Peyer's patch (tissue), 4 donors: ENCODE results near the gene TRERF1.

Source experiments
- POLR2A ChIP-seq, 2 donors: fragments of 450-650 bp; IDR thresholded peaks; one replicate each; pipeline ENCODE4 v1.5.1; 2017; ENCODE audit warnings: antibody characterized with exemption in 2 of 2, mild to moderate bottlenecking in 2 of 2, moderate library complexity in 2 of 2
- TF ChIP-seq, protein P1 (sequence below), 6 experiments: fragments of 450-650 bp in 4 of 6; fragments of 200-600 bp in 2 of 6; sonication (generic) in 1 of 6; IDR thresholded peaks; one replicate each; pipeline ENCODE4 v1.5.1; 2017 to 2019; ENCODE audit warnings: antibody characterized with exemption in 6 of 6, mild to moderate bottlenecking in 3 of 6, moderate library complexity in 1 of 6

DNA sequence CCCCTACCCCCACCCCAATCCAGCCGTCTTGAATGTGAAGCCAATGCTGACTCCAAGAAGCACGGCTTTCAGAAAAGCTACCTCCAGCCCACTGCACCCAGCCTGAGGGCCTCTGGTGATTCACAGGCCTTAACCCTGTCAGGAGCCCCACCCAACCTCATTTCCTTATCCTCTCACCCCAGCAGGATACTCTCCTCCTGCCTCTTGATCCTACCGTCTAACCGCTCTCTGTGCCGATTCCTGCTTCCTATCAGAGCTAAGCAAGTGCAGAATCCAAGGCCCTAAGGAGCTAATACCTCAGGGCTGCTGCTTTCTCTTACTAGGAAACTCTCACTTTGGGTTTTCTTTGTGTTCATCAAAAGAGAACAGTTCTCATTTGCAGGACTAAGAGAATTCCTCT is 47.2 kb downstream of the TRERF1 start:
- no peak for TF ChIP-seq POLR2A (IDR thresholded peaks at IDR 0.05)
- TF ChIP-seq, protein P1, sequence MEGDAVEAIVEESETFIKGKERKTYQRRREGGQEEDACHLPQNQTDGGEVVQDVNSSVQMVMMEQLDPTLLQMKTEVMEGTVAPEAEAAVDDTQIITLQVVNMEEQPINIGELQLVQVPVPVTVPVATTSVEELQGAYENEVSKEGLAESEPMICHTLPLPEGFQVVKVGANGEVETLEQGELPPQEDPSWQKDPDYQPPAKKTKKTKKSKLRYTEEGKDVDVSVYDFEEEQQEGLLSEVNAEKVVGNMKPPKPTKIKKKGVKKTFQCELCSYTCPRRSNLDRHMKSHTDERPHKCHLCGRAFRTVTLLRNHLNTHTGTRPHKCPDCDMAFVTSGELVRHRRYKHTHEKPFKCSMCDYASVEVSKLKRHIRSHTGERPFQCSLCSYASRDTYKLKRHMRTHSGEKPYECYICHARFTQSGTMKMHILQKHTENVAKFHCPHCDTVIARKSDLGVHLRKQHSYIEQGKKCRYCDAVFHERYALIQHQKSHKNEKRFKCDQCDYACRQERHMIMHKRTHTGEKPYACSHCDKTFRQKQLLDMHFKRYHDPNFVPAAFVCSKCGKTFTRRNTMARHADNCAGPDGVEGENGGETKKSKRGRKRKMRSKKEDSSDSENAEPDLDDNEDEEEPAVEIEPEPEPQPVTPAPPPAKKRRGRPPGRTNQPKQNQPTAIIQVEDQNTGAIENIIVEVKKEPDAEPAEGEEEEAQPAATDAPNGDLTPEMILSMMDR (IDR thresholded peaks at IDR 0.05) = no peak
